ENCODE measurements around the gene TTN. TPM values are rescaled to one million over a fixed set of nuclear protein-coding genes. Genes with fewer than 3 reads are reported as not detected.

Gene TTN
- total RNA-seq, 1 donor from 2014 or later: 92.5 TPM

- no peak for DNase-seq (ENCODE audit: low spot score)
Measured at GRCh38 chr2:178491612-178492011, 315.6 kb downstream of the TTN start.

- no peak for DNase-seq (ENCODE audit: low spot score)
Measured at GRCh38 chr2:178485356-178485755, 321.9 kb downstream of the TTN start.

GRCh38 chr2:178484245-178485041 lies 322.8 kb downstream of the TTN start:
- peak; percentile 36 for DNase-seq (ENCODE audit: low spot score)

GRCh38 chr2:178482437-178482836 lies 324.8 kb downstream of the TTN start:
- DNase-seq (ENCODE audit: low spot score): no peak

- peak; percentile 95 for DNase-seq (ENCODE audit: low spot score)
Measured at GRCh38 chr2:178480227-178481181, 326.7 kb downstream of the TTN start, which contains the start of gene PLEKHA3. TSS of gene PLEKHA3 (plus strand) at chr2:178480457. CDS start at chr2:178480870, 413 bp downstream.

- DNase-seq (ENCODE audit: low spot score): no peak
Measured at GRCh38 chr2:178479758-178480226, 327.4 kb downstream of the TTN start.

- no peak for DNase-seq (ENCODE audit: low spot score)
Measured at GRCh38 chr2:178479275-178479616, 328.0 kb downstream of the TTN start.

- peak; percentile 86 for DNase-seq (ENCODE audit: low spot score)
Measured at GRCh38 chr2:178478439-178479274, 328.6 kb downstream of the TTN start, which contains the start of gene FKBP7. TSS of gene FKBP7 (minus strand) at chr2:178478600. CDS start at chr2:178478499, 101 bp downstream.

GRCh38 chr2:178478130-178478438 lies 329.1 kb downstream of the TTN start:
- DNase-seq (ENCODE audit: low spot score): no peak

GRCh38 chr2:178477443-178478129 lies 329.6 kb downstream of the TTN start:
- DNase-seq (ENCODE audit: low spot score): no peak

GRCh38 chr2:178476477-178476876 lies 330.7 kb downstream of the TTN start:
- DNase-seq (ENCODE audit: low spot score): no peak

Other genes with a start within 250 kb of the TTN start
- gene CCDC141, start 242.7 kb upstream of the TTN start, total RNA-seq: 90.3 TPM